ENCODE measurements around the gene FNTB. TPM values are rescaled to one million over a fixed set of nuclear protein-coding genes. Genes with fewer than 3 reads are reported as not detected.

Gene FNTB
- total RNA-seq, 1 donor from 2014 or later: 18.8 TPM

GRCh38 chr14:65044596-65044959, 57.9 kb downstream of the FNTB start:
- DNase-seq (ENCODE audit: extremely low read depth, low read depth, low spot score): no peak

- DNase-seq (ENCODE audit: extremely low read depth, low read depth, low spot score): no peak
Measured at GRCh38 chr14:65045006-65045405, 58.3 kb downstream of the FNTB start.

GRCh38 chr14:65045709-65046108, 59.0 kb downstream of the FNTB start:
- no peak for DNase-seq (ENCODE audit: extremely low read depth, low read depth, low spot score)

- no peak for DNase-seq (ENCODE audit: extremely low read depth, low read depth, low spot score)
Measured at GRCh38 chr14:65052832-65053231, 66.1 kb downstream of the FNTB start.

- no peak for DNase-seq (ENCODE audit: extremely low read depth, low read depth, low spot score)
Measured at GRCh38 chr14:65053466-65053865, 66.8 kb downstream of the FNTB start.

- no peak for DNase-seq (ENCODE audit: extremely low read depth, low read depth, low spot score)
Measured at GRCh38 chr14:65054471-65055085, 67.9 kb downstream of the FNTB start.

- DNase-seq (ENCODE audit: extremely low read depth, low read depth, low spot score): no peak
Measured at GRCh38 chr14:65057695-65058094, 71.0 kb downstream of the FNTB start.

GRCh38 chr14:65062096-65063075, 75.7 kb downstream of the FNTB start:
- DNase-seq (ENCODE audit: extremely low read depth, low read depth, low spot score): no peak

- no peak for DNase-seq (ENCODE audit: extremely low read depth, low read depth, low spot score)
Measured at GRCh38 chr14:65065719-65066118, 79.0 kb downstream of the FNTB start.

- DNase-seq (ENCODE audit: extremely low read depth, low read depth, low spot score): no peak
Measured at GRCh38 chr14:65069874-65070413, 83.2 kb downstream of the FNTB start.

GRCh38 chr14:65070471-65070976, 83.8 kb downstream of the FNTB start:
- no peak for DNase-seq (ENCODE audit: extremely low read depth, low read depth, low spot score)

GRCh38 chr14:65071544-65071943, 84.8 kb downstream of the FNTB start:
- DNase-seq (ENCODE audit: extremely low read depth, low read depth, low spot score): no peak

- DNase-seq (ENCODE audit: extremely low read depth, low read depth, low spot score): no peak
Measured at GRCh38 chr14:65072256-65072655, 85.6 kb downstream of the FNTB start.

GRCh38 chr14:65072937-65073336, 86.2 kb downstream of the FNTB start:
- DNase-seq (ENCODE audit: extremely low read depth, low read depth, low spot score): no peak

- no peak for DNase-seq (ENCODE audit: extremely low read depth, low read depth, low spot score)
Measured at GRCh38 chr14:65073605-65074201, 87.0 kb downstream of the FNTB start.

- peak; percentile 22 for DNase-seq (ENCODE audit: extremely low read depth, low read depth, low spot score)
Measured at GRCh38 chr14:65074449-65075150, 87.9 kb downstream of the FNTB start.

- no peak for DNase-seq (ENCODE audit: extremely low read depth, low read depth, low spot score)
Measured at GRCh38 chr14:65075628-65076325, 89.1 kb downstream of the FNTB start.

- no peak for DNase-seq (ENCODE audit: extremely low read depth, low read depth, low spot score)
Measured at GRCh38 chr14:65077318-65077717, 90.6 kb downstream of the FNTB start.

- no peak for DNase-seq (ENCODE audit: extremely low read depth, low read depth, low spot score)
Measured at GRCh38 chr14:65079201-65079600, 92.5 kb downstream of the FNTB start.

- no peak for DNase-seq (ENCODE audit: extremely low read depth, low read depth, low spot score)
Measured at GRCh38 chr14:65079768-65080167, 93.1 kb downstream of the FNTB start.
